Activated T-cell treated with anti-CD3 and anti-CD28 coated beads, Interleukin-2, amount 50 U/mL, for 24 hours (primary cell): ENCODE results near the gene STRN4.
"Not testable (repeated sequence)": the region's sequence is repeated elsewhere in the genome, so short reads cannot be mapped to it uniquely, and the experiment has no call there.

Source experiments
- DNase-seq: peaks from one replicate; pipeline ENCODE4 v3.0.0-alpha.2; 2020
- H3K27ac Mint-ChIP-seq: 2 replicates; pipeline ENCODE4 v1.8.0; 2020; ENCODE audit warnings: mild to moderate bottlenecking, mixed read lengths
- H3K27me3 Mint-ChIP-seq: 2 replicates; pipeline ENCODE4 v1.8.0; 2020; ENCODE audit warnings: mixed read lengths
- H3K36me3 Mint-ChIP-seq: 2 replicates; pipeline ENCODE4 v1.8.0; 2020; ENCODE audit warnings: low read depth, mixed read lengths
- H3K4me1 Mint-ChIP-seq: 2 replicates; pipeline ENCODE4 v1.8.0; 2020; ENCODE audit warnings: low read depth, mixed read lengths
- H3K4me3 Mint-ChIP-seq: 2 replicates; pipeline ENCODE4 v1.8.0; 2020; ENCODE audit warnings: mild to moderate bottlenecking, moderate library complexity, mixed read lengths
- H3K9me3 Mint-ChIP-seq: 2 replicates; pipeline ENCODE4 v1.8.0; 2020; ENCODE audit warnings: mixed read lengths

The STRN4 gene

GRCh38 chr19:46760897-46761296 is 14.6 kb upstream of the STRN4 start:
- peaks cover 18% of the 10 kb centered on the region for H3K36me3 Mint-ChIP-seq
- not testable (repeated sequence) for H3K4me1 Mint-ChIP-seq, H3K27ac Mint-ChIP-seq, H3K27me3 Mint-ChIP-seq, DNase-seq, H3K9me3 Mint-ChIP-seq, H3K4me3 Mint-ChIP-seq

GRCh38 chr19:46760363-46760762 is 14.1 kb upstream of the STRN4 start:
- Mint-ChIP-seq H3K27me3 (no peaks in the 10 kb centered on the region), H3K4me3 (no peak overlapping the region), H3K27ac (no peak overlapping the region), H3K9me3 (no peaks in the 10 kb centered on the region), H3K4me1 (peaks cover 6% of the 10 kb centered on the region), H3K36me3 (peaks cover 18% of the 10 kb centered on the region)
- no peak for DNase-seq

- H3K27me3 Mint-ChIP-seq, result no peaks in the 10 kb centered on the region
- no peaks in the 10 kb centered on the region for H3K9me3 Mint-ChIP-seq
- peaks cover 21% of the 10 kb centered on the region for H3K36me3 Mint-ChIP-seq
- peaks cover 6% of the 10 kb centered on the region for H3K4me1 Mint-ChIP-seq
- H3K27ac Mint-ChIP-seq, result no peak overlapping the region
- DNase-seq, result no peak
- H3K4me3 Mint-ChIP-seq, result no peak overlapping the region
These were observed 13.6 kb upstream of the STRN4 start for GRCh38 chr19:46759817-46760333.

- Mint-ChIP-seq H3K27me3 (no peaks in the 10 kb centered on the region), H3K4me3 (no peak overlapping the region), H3K9me3 (no peaks in the 10 kb centered on the region), H3K36me3 (peaks cover 22% of the 10 kb centered on the region), H3K27ac (no peak overlapping the region), H3K4me1 (peaks cover 6% of the 10 kb centered on the region)
- no peak for DNase-seq
These were observed 13.0 kb upstream of the STRN4 start for GRCh38 chr19:46759206-46759605.

GRCh38 chr19:46756544-46756888 is 10.3 kb upstream of the STRN4 start:
- Mint-ChIP-seq H3K4me3 (no peak overlapping the region), H3K4me1 (peaks cover 8% of the 10 kb centered on the region), H3K27ac (peak overlapping the region; percentile 22), H3K27me3 (no peaks in the 10 kb centered on the region), H3K9me3 (no peaks in the 10 kb centered on the region), H3K36me3 (peaks cover 31% of the 10 kb centered on the region)
- DNase-seq, result no peak

- Mint-ChIP-seq H3K27me3 (no peaks in the 10 kb centered on the region), H3K27ac (no peak overlapping the region), H3K9me3 (no peaks in the 10 kb centered on the region), H3K4me1 (peaks cover 8% of the 10 kb centered on the region), H3K36me3 (peaks cover 32% of the 10 kb centered on the region), H3K4me3 (no peak overlapping the region)
- DNase-seq, result no peak
These were observed 9.7 kb upstream of the STRN4 start for GRCh38 chr19:46755853-46756543.

GRCh38 chr19:46755077-46755852 is 9.0 kb upstream of the STRN4 start:
- no peaks in the 10 kb centered on the region for H3K27me3 Mint-ChIP-seq
- H3K4me3 Mint-ChIP-seq, result no peak overlapping the region
- peaks cover 8% of the 10 kb centered on the region for H3K4me1 Mint-ChIP-seq
- peaks cover 40% of the 10 kb centered on the region for H3K36me3 Mint-ChIP-seq
- H3K9me3 Mint-ChIP-seq, result no peaks in the 10 kb centered on the region
- no peak for DNase-seq
- no peak overlapping the region for H3K27ac Mint-ChIP-seq

- Mint-ChIP-seq H3K36me3 (peaks cover 49% of the 10 kb centered on the region), H3K27ac (no peak overlapping the region), H3K27me3 (no peaks in the 10 kb centered on the region), H3K9me3 (no peaks in the 10 kb centered on the region), H3K4me1 (peaks cover 10% of the 10 kb centered on the region), H3K4me3 (no peak overlapping the region)
- DNase-seq, result peak; percentile 67
These were observed 7.3 kb upstream of the STRN4 start for GRCh38 chr19:46753420-46754155.

GRCh38 chr19:46748325-46749109 is 2.3 kb upstream of the STRN4 start:
- peak overlapping the region; percentile 38 for H3K4me3 Mint-ChIP-seq
- H3K4me1 Mint-ChIP-seq, result peaks cover 32% of the 10 kb centered on the region
- peak; percentile 81 for DNase-seq
- H3K36me3 Mint-ChIP-seq, result peaks cover 46% of the 10 kb centered on the region
- no peak overlapping the region for H3K27ac Mint-ChIP-seq
- H3K9me3 Mint-ChIP-seq, result no peaks in the 10 kb centered on the region
- no peaks in the 10 kb centered on the region for H3K27me3 Mint-ChIP-seq

GRCh38 chr19:46745521-46746280 is 549 bp downstream of the STRN4 start, which contains the start of gene FKRP:
Gene FKRP, plus strand, starts transcription at chr19:46746057. Its CDS starts 9,394 bp downstream, at chr19:46755451.
- Mint-ChIP-seq H3K27me3 (no peaks in the 10 kb centered on the region), H3K36me3 (peaks cover 55% of the 10 kb centered on the region), H3K27ac (peak within 1 kb of the TSS; percentile 92), H3K4me1 (peaks cover 55% of the 10 kb centered on the region), H3K9me3 (no peaks in the 10 kb centered on the region), H3K4me3 (peak within 1 kb of the TSS; percentile 96)
- peak; percentile 73 for DNase-seq

GRCh38 chr19:46745030-46745429 is 1.2 kb downstream of the STRN4 start:
- Mint-ChIP-seq H3K27me3 (no peaks in the 10 kb centered on the region), H3K27ac (peak overlapping the region; percentile 92), H3K4me3 (peak overlapping the region; percentile 96), H3K4me1 (peaks cover 60% of the 10 kb centered on the region), H3K9me3 (no peaks in the 10 kb centered on the region), H3K36me3 (peaks cover 54% of the 10 kb centered on the region)
- no peak for DNase-seq

GRCh38 chr19:46744005-46744691 is 2.1 kb downstream of the STRN4 start:
- Mint-ChIP-seq H3K4me1 (peaks cover 63% of the 10 kb centered on the region), H3K9me3 (no peaks in the 10 kb centered on the region), H3K4me3 (peak overlapping the region; percentile 96), H3K36me3 (peaks cover 58% of the 10 kb centered on the region), H3K27me3 (no peaks in the 10 kb centered on the region), H3K27ac (peak overlapping the region; percentile 92)
- no peak for DNase-seq

GRCh38 chr19:46742926-46743480 is 3.2 kb downstream of the STRN4 start:
- Mint-ChIP-seq H3K4me1 (peaks cover 59% of the 10 kb centered on the region), H3K4me3 (peak overlapping the region; percentile 12), H3K27me3 (no peaks in the 10 kb centered on the region), H3K27ac (no peak overlapping the region), H3K9me3 (no peaks in the 10 kb centered on the region), H3K36me3 (peaks cover 58% of the 10 kb centered on the region)
- DNase-seq, result no peak
